GM23338 (cell line): ENCODE data around the gene MTARC1. TPM values are rescaled to one million over a fixed set of nuclear protein-coding genes. Genes with fewer than 3 reads are reported as not detected.

Experiments used
- ATAC-seq: fragments of 200-7000 bp; cut with Tn5 transposase; 3 replicates; pipeline ENCODE4 v1.9.1; 2020
- DNase-seq: peaks from one replicate; pipeline ENCODE4 v3.0.0-alpha.2; 2015; ENCODE audit warnings: low spot score
- H2AFZ ChIP-seq: fragments of 200-600 bp; sonication (generic); 2 replicates; pipeline ENCODE4 v1.8.0; 2016; ENCODE audit warnings: antibody characterized with exemption, mild to moderate bottlenecking, moderate library complexity
- H3F3A ChIP-seq: fragments of 200-600 bp; sonication (generic); replicated peaks from 2 replicates; pipeline ENCODE4 v1.8.0; 2017; ENCODE audit warnings: antibody characterized with exemption, mixed run types, low read depth
- H3K27ac ChIP-seq: fragments of 200-600 bp; sonication (generic); 2 replicates; pipeline ENCODE4 v1.6.1; 2016; ENCODE audit warnings: low read depth
- H3K27me3 ChIP-seq: fragments of 200-600 bp; sonication (generic); 2 replicates; pipeline ENCODE4 v1.8.0; 2016; ENCODE audit warnings: mild to moderate bottlenecking, mixed run types, moderate library complexity; ENCODE audit not compliant: insufficient read depth
- H3K36me3 ChIP-seq: fragments of 200-600 bp; sonication (generic); 2 replicates; pipeline ENCODE4 v1.8.0; 2016; ENCODE audit warnings: mild to moderate bottlenecking; ENCODE audit not compliant: insufficient read depth
- H3K4me1 ChIP-seq: fragments of 200-600 bp; sonication (generic); 2 replicates; pipeline ENCODE4 v1.8.0; 2016; ENCODE audit warnings: mild to moderate bottlenecking, moderate library complexity; ENCODE audit not compliant: insufficient read depth
- H3K4me2 ChIP-seq: fragments of 200-600 bp; sonication (generic); 2 replicates; pipeline ENCODE4 v1.7.1; 2017; ENCODE audit warnings: mixed run types
- H3K4me3 ChIP-seq: fragments of 200-600 bp; sonication (generic); 2 replicates; pipeline ENCODE4 v1.6.1; 2016; ENCODE audit warnings: mixed run types
- H3K79me2 ChIP-seq: fragments of 200-600 bp; sonication (generic); replicated peaks from 2 replicates; pipeline ENCODE4 v1.8.0; 2017; ENCODE audit warnings: mild to moderate bottlenecking; ENCODE audit not compliant: insufficient read depth
- H3K9me2 ChIP-seq: fragments of 200-600 bp; sonication (generic); 2 replicates; pipeline ENCODE4 v1.8.0; 2017; ENCODE audit not compliant: insufficient read depth
- H4K20me1 ChIP-seq: fragments of 200-600 bp; sonication (generic); replicated peaks from 2 replicates; pipeline ENCODE4 v1.8.0; 2017; ENCODE audit warnings: mild to moderate bottlenecking; ENCODE audit not compliant: insufficient read depth
- H3K27ac Mint-ChIP-seq: 2 replicates; pipeline ENCODE4 v1.8.0; 2020; ENCODE audit warnings: inconsistent platforms, mild to moderate bottlenecking, moderate library complexity, mixed read lengths
- H3K27me3 Mint-ChIP-seq: 3 replicates; pipeline ENCODE4 v1.8.0; 2022; ENCODE audit warnings: low read depth, mild to moderate bottlenecking, moderate library complexity, mixed read lengths, inconsistent platforms; ENCODE audit not compliant: insufficient read depth, poor library complexity
- H3K36me3 Mint-ChIP-seq: 3 replicates; pipeline ENCODE4 v1.8.0; 2021; ENCODE audit warnings: low read depth, mild to moderate bottlenecking, inconsistent platforms, moderate library complexity, mixed read lengths
- H3K4me1 Mint-ChIP-seq: 3 replicates; pipeline ENCODE4 v1.8.0; 2020; ENCODE audit warnings: mild to moderate bottlenecking, inconsistent platforms, mixed read lengths
- H3K4me3 Mint-ChIP-seq: 3 replicates; pipeline ENCODE4 v1.8.0; 2021; ENCODE audit warnings: moderate library complexity, mild to moderate bottlenecking, inconsistent platforms, mixed read lengths
- H3K9me3 Mint-ChIP-seq: 3 replicates; pipeline ENCODE4 v1.8.0; 2020; ENCODE audit warnings: moderate library complexity, mild to moderate bottlenecking, inconsistent platforms, mixed read lengths
- CREB1 ChIP-seq: fragments of 250-450 bp; sonication (Bioruptor Pico); IDR thresholded peaks from 2 replicates; pipeline ENCODE4 v1.5.0; 2020; ENCODE audit warnings: low read depth, mild to moderate bottlenecking, moderate library complexity
- CTCF ChIP-seq, 2 experiments: fragments of 200-600 bp in 1 of 2; sonication (generic) in 1 of 2; conservative IDR thresholded peaks; 2 replicates each; pipeline versions ENCODE4 v1.5.1 to v1.6.1; 2016 to 2017; ENCODE audit warnings: antibody characterized with exemption in 2 of 2, low read depth in 2 of 2, mild to moderate bottlenecking in 2 of 2, moderate library complexity in 1 of 2
- ETS1 ChIP-seq: IDR thresholded peaks from 2 replicates; pipeline ENCODE4 v1.6.1; 2016; ENCODE audit warnings: antibody characterized with exemption
- JUNB ChIP-seq: IDR thresholded peaks from one replicate; pipeline ENCODE4 v1.6.1; 2016; ENCODE audit warnings: antibody characterized with exemption; ENCODE audit not compliant: unreplicated experiment
- POLR2AphosphoS5 ChIP-seq: IDR thresholded peaks from 2 replicates; pipeline ENCODE4 v1.6.1; 2016; ENCODE audit warnings: antibody characterized with exemption, low read depth
- ZNF114 ChIP-seq: fragments of 250-450 bp; sonication (Bioruptor Pico); IDR thresholded peaks from 2 replicates; pipeline ENCODE4 v1.5.0; 2020; ENCODE audit warnings: mild to moderate bottlenecking, moderate library complexity
- ZNF331 ChIP-seq: fragments of 250-450 bp; sonication (Bioruptor Pico); IDR thresholded peaks from 2 replicates; pipeline ENCODE4 v1.5.0; 2020; ENCODE audit warnings: low read depth, mild to moderate bottlenecking, moderate library complexity
- polyA plus RNA-seq: library from polyadenylated mRNA; unstranded; fragments of >200 nt; fragmentation: Nextera tagmentation; extraction: Ambion mirVana; gene quantifications from 2 replicates; pipeline ENCODE4 v1.2.1, GENCODE V29; 2016
- total RNA-seq: library from RNA; depleted of rRNA; stranded (reverse); fragments of >200 nt; shearing (Covaris generic); gene quantifications from 2 replicates; pipeline ENCODE4 v1.2.3, GENCODE V29; 2014

The MTARC1 gene
- total and polyA plus RNA-seq, 2 experiments from 2014 or later = 33.9 to 34.6 TPM

- H3K9me2 ChIP-seq = no peaks in the 10 kb centered on the region
- no peak overlapping the region for H3K4me2 ChIP-seq
- Mint-ChIP-seq H3K36me3 (peaks cover 21% of the 10 kb centered on the region), H3K4me1 (no peaks in the 10 kb centered on the region), H3K27ac (no peak overlapping the region), H3K4me3 (no peak overlapping the region), H3K9me3 (no peaks in the 10 kb centered on the region), H3K27me3 (peaks cover 2% of the 10 kb centered on the region)
- no peaks in the 10 kb centered on the region; the same call in 1 of the 2 replicates for H4K20me1 ChIP-seq
- no peak overlapping the region for H3K27ac ChIP-seq
- DNase-seq = no peak
- no peak for ATAC-seq
- no peak overlapping the region for H2AFZ ChIP-seq
- TF ChIP-seq JUNB (no peak), ETS1 (no peak), ZNF114 (no peak), POLR2AphosphoS5 (no peak), CREB1 (no peak), ZNF331 (CRISPR knock-in tag) (no peak), CTCF (conservative IDR thresholded peaks at IDR 0.05; ENCODE audit: low read depth in 2 of 2) (no peak)
- no peaks in the 10 kb centered on the region for H3K27me3 ChIP-seq
- H3F3A ChIP-seq = no peaks in the 10 kb centered on the region
- H3K4me1 ChIP-seq = no peaks in the 10 kb centered on the region
- no peaks in the 10 kb centered on the region for H3K36me3 ChIP-seq
- H3K79me2 ChIP-seq = no peaks in the 10 kb centered on the region
- H3K4me3 ChIP-seq = no peak overlapping the region
Measured at GRCh38 chr1:220759147-220759546, 27.6 kb upstream of the MTARC1 start.

GRCh38 chr1:220761688-220762427 is 24.9 kb upstream of the MTARC1 start:
- Histone ChIP-seq H4K20me1 (no peaks in the 10 kb centered on the region; the same call in 1 of the 2 replicates), H3K27me3 (no peaks in the 10 kb centered on the region), H3K4me3 (no peak overlapping the region), H3F3A (no peaks in the 10 kb centered on the region), H3K4me2 (no peak overlapping the region), H3K27ac (no peak overlapping the region), H3K9me2 (no peaks in the 10 kb centered on the region), H3K4me1 (no peaks in the 10 kb centered on the region), H3K79me2 (no peaks in the 10 kb centered on the region), H3K36me3 (no peaks in the 10 kb centered on the region), H2AFZ (no peak overlapping the region)
- H3K27me3 Mint-ChIP-seq = no peaks in the 10 kb centered on the region
- peaks cover 3% of the 10 kb centered on the region; the same call in 2 of the 3 replicates for H3K36me3 Mint-ChIP-seq
- H3K9me3 Mint-ChIP-seq = no peaks in the 10 kb centered on the region
- no peak overlapping the region for H3K27ac Mint-ChIP-seq
- TF ChIP-seq ZNF331 (CRISPR knock-in tag) (no peak), ETS1 (no peak)
- no peak for DNase-seq
- no peaks in the 10 kb centered on the region for H3K4me1 Mint-ChIP-seq
- no peak overlapping the region for H3K4me3 Mint-ChIP-seq
- no peak for ATAC-seq
